K562 (cell line): ENCODE results near the gene GABRB3. TPM values are rescaled to one million over a fixed set of nuclear protein-coding genes. Genes with fewer than 3 reads are reported as not detected.

Experiments used
- ATAC-seq: fragments of 200-7000 bp; cut with Tn5 transposase; 3 replicates; pipeline ENCODE4 v1.9.1; 2020; ENCODE audit warnings: moderate library complexity
- BruUV-seq: library from RNA; stranded (reverse); fragments of 400-500 nt; replicated peaks from 2 replicates; lab custom pipeline; 2021; lab: Mats Ljungman, UMichigan
- CTCF ChIA-PET: fragments of 300-600 bp; formaldehyde crosslinking; extraction: SDS; loops from one replicate; lab custom pipeline; 2021; ENCODE audit warnings: low intra/inter-chr PET ratio; lab: Yijun Ruan, JAX
- POLR2A ChIA-PET: fragments of 300-600, 350-650 bp; sonication (Branson Sonifier 250); formaldehyde crosslinking; extraction: SDS; loops from one replicate; lab custom pipeline; 2021; ENCODE audit warnings: antibody characterized with exemption, inconsistent platforms; lab: Yijun Ruan, JAX
- DNase-seq, 4 experiments: peaks; one replicate each; pipeline versions ENCODE4 v3.0.0 to v3.0.0-alpha.2; 2011 to 2018; ENCODE audit warnings: low spot score in 3 of 4, mixed read lengths in 3 of 4; ENCODE audit errors: extremely low read depth in 1 of 4
- FAIRE-seq: peaks from 2 replicates; lab custom pipeline; 2011; peaks lifted over from hg19 to GRCh38; lab: Jason Lieb, UNC
- H2AFZ ChIP-seq: 2 replicates; pipeline ENCODE4 v1.6.0; 2011; ENCODE audit warnings: low read depth, low read length, control low read depth, inconsistent platforms
- H3K27ac ChIP-seq: fragments of 200-600 bp; 3 replicates; pipeline ENCODE4 v1.8.0; 2011; ENCODE audit warnings: low read depth, mild to moderate bottlenecking, control low read depth, inconsistent platforms, low read length, moderate library complexity, mixed read lengths; ENCODE audit errors: extremely low read depth
- H3K27me3 ChIP-seq, 2 experiments: fragments of 300-600 bp in 1 of 2; 2 replicates in 1 of 2; 3 replicates in 1 of 2; pipeline versions ENCODE4 v1.6.0 to v1.8.0; 2011; ENCODE audit warnings: inconsistent platforms in 2 of 2, low read length in 2 of 2, mild to moderate bottlenecking in 1 of 2, mixed read lengths in 1 of 2, moderate library complexity in 1 of 2; ENCODE audit not compliant: control insufficient read depth in 2 of 2, insufficient read depth in 2 of 2
- H3K36me3 ChIP-seq: fragments of 300-600 bp; 3 replicates; pipeline ENCODE4 v1.8.0; 2011; ENCODE audit warnings: mild to moderate bottlenecking, low read length, inconsistent platforms; ENCODE audit not compliant: control insufficient read depth, insufficient read depth
- H3K4me1 ChIP-seq, 2 experiments: fragments of 200-600 bp in 1 of 2; replicated peaks in 1 of 2; 2 replicates in 1 of 2; 3 replicates in 1 of 2; pipeline versions ENCODE4 v1.5.1 to v1.8.0; 2011; ENCODE audit warnings: inconsistent platforms in 2 of 2, low read length in 2 of 2, mild to moderate bottlenecking in 1 of 2, mixed read lengths in 1 of 2, moderate library complexity in 1 of 2; ENCODE audit not compliant: control insufficient read depth in 2 of 2, insufficient read depth in 2 of 2
- H3K4me2 ChIP-seq: 2 replicates; pipeline ENCODE4 v1.6.1; 2011; ENCODE audit warnings: low read length, control low read depth, inconsistent platforms, mixed read lengths; ENCODE audit not compliant: insufficient read depth
- H3K4me3 ChIP-seq: fragments of 200-600 bp; sonication (generic), shearing (Covaris generic); 2 replicates; pipeline ENCODE4 v1.5.1; 2016; ENCODE audit warnings: control low read depth, inconsistent platforms
- H3K79me2 ChIP-seq: fragments of 200-600 bp; 3 replicates; pipeline ENCODE4 v1.8.0; 2011; ENCODE audit warnings: low read length, inconsistent platforms; ENCODE audit not compliant: control insufficient read depth, insufficient read depth
- H3K9ac ChIP-seq, 2 experiments: 2 replicates each; pipeline versions ENCODE4 v1.6.0 to v1.6.1; 2011; ENCODE audit warnings: low read depth in 2 of 2, low read length in 2 of 2, control low read depth in 1 of 2, inconsistent platforms in 1 of 2, mild to moderate bottlenecking in 1 of 2, mixed read lengths in 1 of 2; ENCODE audit not compliant: insufficient read depth in 1 of 2
- H3K9me1 ChIP-seq: one replicate; pipeline ENCODE4 v1.6.0; 2011; ENCODE audit warnings: inconsistent platforms, mild to moderate bottlenecking, low read length, moderate library complexity; ENCODE audit not compliant: control insufficient read depth, insufficient read depth
- H3K9me3 ChIP-seq: replicated peaks from 2 replicates; pipeline ENCODE4 v1.5.1; 2011; ENCODE audit warnings: low read depth, low read length, inconsistent platforms; ENCODE audit not compliant: control insufficient read depth, insufficient read depth
- H4K20me1 ChIP-seq: replicated peaks from 2 replicates; pipeline ENCODE4 v1.6.1; 2011; ENCODE audit warnings: low read length, inconsistent platforms, mixed read lengths; ENCODE audit not compliant: control insufficient read depth, insufficient read depth
- EHMT2 ChIP-seq: fragments of 450-650 bp; IDR thresholded peaks from 2 replicates; pipeline ENCODE4 v1.6.1; 2018; ENCODE audit warnings: antibody characterized with exemption
- ELF2 ChIP-seq: fragments of 250-450 bp; sonication (Bioruptor Pico); IDR thresholded peaks from 2 replicates; pipeline ENCODE4 v1.5.0; 2021; ENCODE audit warnings: mild to moderate bottlenecking
- MCM2 ChIP-seq: fragments of 450-650 bp; IDR thresholded peaks from 2 replicates; pipeline ENCODE4 v1.6.1; 2017; ENCODE audit warnings: low read depth, mild to moderate bottlenecking
- NCOA4 ChIP-seq: fragments of 450-650 bp; IDR thresholded peaks from 2 replicates; pipeline ENCODE4 v1.6.1; 2018; ENCODE audit warnings: mild to moderate bottlenecking; ENCODE audit not compliant: partially characterized antibody
- NUFIP1 ChIP-seq: fragments of 450-650 bp; IDR thresholded peaks from 2 replicates; pipeline ENCODE4 v1.6.1; 2018; ENCODE audit not compliant: partially characterized antibody
- ZNF717 ChIP-seq: fragments of 250-450 bp; sonication (Bioruptor Pico); IDR thresholded peaks from 2 replicates; pipeline ENCODE4 v1.5.0; 2021
- WGBS: fragments of 100-300 bp; shearing (Covaris generic); methylation state at CpG from one replicate; pipeline ENCODE4 v1.1.6; 2016; ENCODE audit warnings: low coverage, mixed read lengths; ENCODE audit not compliant: insufficient coverage; ENCODE audit errors: missing lambda C conversion rate; 5-methylcytosine and 5-hydroxymethylcytosine counted together
- in situ Hi-C: fragments of 300-500 bp; cut with MboI; formaldehyde crosslinking; loops from 4 replicates; pipeline ENCODE4 v1.15.0; 2018; ENCODE audit warnings: inconsistent platforms, mixed read lengths
- intact Hi-C: fragments of 100-400 bp; cut with micrococcal nuclease; formaldehyde crosslinking; loops from 2 replicates; pipeline ENCODE4 v1.14.2; 2022
- polyA plus RNA-seq, 8 experiments: library from polyadenylated mRNA; depleted of rRNA in 4 of 8; stranded (reverse) in 5 of 8; unstranded in 3 of 8; fragments of >200 nt; fragmentation: Nextera tagmentation in 2 of 8; fragmentation: Illumina TruSeq in 1 of 8; extraction: Ambion mirVana in 2 of 8; extraction: Trizol in 1 of 8; gene quantifications; 2 replicates each; pipeline versions ENCODE4 v1.2.1 to v1.2.3, GENCODE V29; 2011 to 2014; ENCODE audit warnings: inconsistent platforms in 1 of 8, missing spikeins in 1 of 8
- total RNA-seq, 7 experiments: library from RNA; depleted of rRNA in 6 of 7; stranded (reverse); fragments of >200 nt in 6 of 7; fragmentation: Illumina TruSeq in 2 of 7; extraction: Trizol in 2 of 7; gene quantifications; 2 replicates each; pipeline versions ENCODE4 v1.2.1 to v1.2.3, GENCODE V29; 2011 to 2021; ENCODE audit warnings: low replicate concordance in 1 of 7
- TF ChIP-seq, protein P1 (sequence below): sonication (generic); formaldehyde crosslinking; IDR thresholded peaks from 2 replicates; pipeline ENCODE4 v1.8.0; 2022; ENCODE audit warnings: mild to moderate bottlenecking, missing genetic modification reagents

Gene GABRB3
- total and polyA plus RNA-seq, 9 of the 15 experiments (the other 6 are each of a cell fraction or from before 2014, with no cell fraction given), result 0.09 to 1.4 (median 0.49) TPM

DNA sequence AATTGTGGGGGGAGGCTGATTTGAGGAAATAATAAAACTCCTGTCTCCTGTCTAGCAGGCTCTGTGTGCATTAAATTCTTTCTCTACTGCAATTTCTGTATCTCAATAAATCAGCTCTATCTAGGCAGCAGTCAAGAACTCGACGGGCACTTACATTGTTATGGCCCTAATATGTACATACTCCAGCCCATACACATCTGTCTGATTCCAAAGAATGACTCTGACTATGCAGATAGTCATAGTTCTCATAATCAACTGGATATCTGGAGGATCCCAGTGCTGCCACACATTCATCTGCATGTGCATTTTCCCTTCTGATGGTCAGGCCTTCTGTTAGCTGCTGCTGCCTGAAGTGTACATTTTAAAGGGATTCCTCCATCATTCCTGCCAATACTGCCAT is 114.6 kb downstream of the GABRB3 start:
- TF ChIP-seq NUFIP1 (no peak), ELF2 (no peak), NCOA4 (no peak), MCM2 (no peak)
- TF ChIP-seq, all 486 proteins: peak for 0
- ATAC-seq (no peak), DNase-seq (no peak), FAIRE-seq (no peak)
- Histone ChIP-seq H3K36me3 (no peaks in the 10 kb centered on the region), H2AFZ (no peak overlapping the region), H3K79me2 (no peaks in the 10 kb centered on the region), H3K9me3 (no peaks in the 10 kb centered on the region), H3K4me1 (no peaks in the 10 kb centered on the region), H3K4me2 (no peak overlapping the region), H3K27me3 (no peaks in the 10 kb centered on the region), H3K4me3 (no peak overlapping the region), H3K9me1 (no peaks in the 10 kb centered on the region), H4K20me1 (no peaks in the 10 kb centered on the region), H3K9ac (no peak overlapping the region), H3K27ac (no peak overlapping the region)
- BruUV-seq, result no TSS peak
- intact Hi-C loops (no loop called here), in situ Hi-C loops (no loop called here)
- 0% methylated on average over 2 of the region's 2 CpGs for WGBS
- ChIA-PET CTCF (no interaction called here), POLR2A (no interaction called here)

DNA sequence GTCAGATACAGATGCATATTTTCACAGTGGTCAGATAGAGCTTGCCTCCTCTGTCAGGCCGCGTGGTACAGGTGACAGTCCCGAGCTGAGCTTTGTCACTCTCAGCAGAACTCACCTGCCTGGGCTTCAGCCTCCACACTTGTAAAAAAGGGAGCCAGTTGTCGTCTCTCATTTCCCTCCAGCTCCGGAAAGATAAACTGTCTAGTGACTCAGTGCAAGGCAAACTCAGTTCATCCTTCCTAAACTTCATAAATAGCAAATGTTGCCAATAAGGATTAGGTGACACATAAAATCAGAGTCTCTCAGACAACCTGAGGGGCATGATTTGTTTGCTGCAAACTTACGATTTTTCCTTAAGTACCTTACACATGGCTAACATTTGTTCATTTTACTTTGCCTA is 116.8 kb downstream of the GABRB3 start:
- no peaks in the 10 kb centered on the region for H3K27me3 ChIP-seq
- no peak overlapping the region for H3K27ac ChIP-seq
- H3K36me3 ChIP-seq, result no peaks in the 10 kb centered on the region
- H3K4me3 ChIP-seq, result no peak overlapping the region
- intact Hi-C loops, result no loop called here
- H2AFZ ChIP-seq, result no peak overlapping the region
- peak; percentile 23 for FAIRE-seq
- POLR2A ChIA-PET, result no interaction called here
- 0% methylated on average over 6 of the region's 6 CpGs for WGBS
- no peaks in the 10 kb centered on the region for H3K4me1 ChIP-seq
- DNase-seq, result no peak
- no peak for ATAC-seq
- no peak overlapping the region for H3K4me2 ChIP-seq
- no peaks in the 10 kb centered on the region for H3K9me3 ChIP-seq
- H4K20me1 ChIP-seq, result no peaks in the 10 kb centered on the region
- in situ Hi-C loops, result no loop called here
- no peak overlapping the region for H3K9ac ChIP-seq
- H3K9me1 ChIP-seq, result no peaks in the 10 kb centered on the region
- no TSS peak for BruUV-seq
- CTCF ChIA-PET, result no interaction called here
- H3K79me2 ChIP-seq, result no peaks in the 10 kb centered on the region
- TF ChIP-seq EHMT2, result no peak
- no peak for TF ChIP-seq ZNF717 (CRISPR knock-in tag)
- TF ChIP-seq, protein P1, sequence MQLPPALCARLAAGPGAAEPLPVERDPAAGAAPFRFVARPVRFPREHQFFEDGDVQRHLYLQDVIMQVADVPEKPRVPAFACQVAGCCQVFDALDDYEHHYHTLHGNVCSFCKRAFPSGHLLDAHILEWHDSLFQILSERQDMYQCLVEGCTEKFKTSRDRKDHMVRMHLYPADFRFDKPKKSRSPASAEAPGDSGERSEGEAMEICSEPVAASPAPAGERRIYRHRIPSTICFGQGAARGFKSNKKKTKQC, result no peak
